Eye (tissue), 1 donor: ENCODE data around the gene ARHGAP32.
A peak's percentile ranks its signal among the peaks of the same experiment; 100 is the strongest.
"Not testable (repeated sequence)": the region's sequence is repeated elsewhere in the genome, so short reads cannot be mapped to it uniquely, and the experiment has no call there.

Experiments
- DNase-seq: peaks from one replicate; pipeline ENCODE4 v3.0.0-alpha.2; 2015

ARHGAP32 gene

DNA sequence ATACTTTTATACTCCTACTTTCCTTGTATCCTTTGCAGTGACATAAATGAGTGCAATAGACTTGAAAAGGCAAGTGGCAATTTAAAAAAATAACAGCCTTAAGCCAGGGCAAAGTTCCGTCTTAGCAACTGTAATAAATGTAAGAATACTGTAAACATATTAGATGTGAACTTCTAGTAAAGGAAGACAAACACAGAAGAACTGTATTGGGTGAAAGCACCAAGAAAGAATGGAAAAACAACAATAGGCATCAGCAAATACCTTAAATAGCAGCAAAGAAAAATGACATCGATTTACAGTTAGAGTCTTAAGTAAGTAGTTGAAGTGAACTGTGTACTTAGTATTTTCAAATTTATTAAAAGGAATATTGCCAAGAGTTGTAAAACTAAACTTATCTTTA, 174.0 kb downstream of the ARHGAP32 start:
- no peak for DNase-seq

DNA sequence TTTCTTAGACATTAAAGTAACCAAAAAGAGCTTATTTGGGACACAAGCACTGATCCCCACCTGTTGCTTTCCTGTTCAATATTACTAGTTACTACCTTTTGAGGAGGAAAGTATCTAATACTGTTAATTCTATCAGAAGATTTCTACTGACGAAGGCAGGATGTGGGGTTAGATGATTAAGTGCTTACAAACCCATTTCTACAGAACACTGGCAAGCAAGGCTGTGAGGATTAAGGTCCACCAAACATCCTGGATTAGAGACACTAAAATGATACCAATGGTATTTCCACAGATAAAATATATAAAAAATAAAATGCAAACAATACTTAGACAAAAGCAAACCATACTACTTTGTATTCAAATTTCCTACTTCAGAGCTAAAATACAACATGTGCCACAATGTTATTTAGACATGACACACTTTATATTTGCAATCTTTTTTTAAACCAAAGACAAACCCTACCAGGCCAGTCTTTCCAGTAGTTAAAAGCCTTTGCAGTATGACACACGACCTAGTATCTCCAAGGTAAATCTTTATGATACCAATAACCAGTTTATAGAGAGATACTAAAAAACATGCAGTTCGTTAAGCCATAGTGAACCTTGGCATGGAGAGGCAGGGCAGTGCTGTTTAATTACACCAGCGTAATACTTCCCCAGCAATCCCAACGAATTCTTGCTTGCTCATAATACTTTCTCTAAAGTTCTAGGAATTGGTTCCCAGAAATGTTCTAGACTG, 178.2 kb downstream of the ARHGAP32 start:
- no peak for DNase-seq

DNA sequence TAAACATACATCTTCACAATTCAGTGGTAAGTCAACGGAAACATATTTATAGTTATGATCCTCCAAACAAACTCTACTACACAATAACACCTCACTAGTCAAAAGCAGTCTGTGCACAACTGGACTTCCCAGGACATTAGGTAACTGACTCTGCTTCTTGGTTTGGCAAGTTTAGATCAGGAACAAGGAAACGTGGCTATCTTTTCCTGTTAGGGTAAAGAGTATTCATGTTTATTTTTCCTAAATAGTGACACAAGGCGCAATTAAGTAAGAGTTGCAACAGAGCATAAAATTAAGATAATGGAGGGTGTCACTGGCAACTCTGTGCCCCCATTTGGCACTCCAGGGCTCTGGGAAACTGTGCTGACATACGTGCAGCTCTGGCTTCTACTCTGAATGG, 179.2 kb downstream of the ARHGAP32 start:
- DNase-seq = no peak

DNA sequence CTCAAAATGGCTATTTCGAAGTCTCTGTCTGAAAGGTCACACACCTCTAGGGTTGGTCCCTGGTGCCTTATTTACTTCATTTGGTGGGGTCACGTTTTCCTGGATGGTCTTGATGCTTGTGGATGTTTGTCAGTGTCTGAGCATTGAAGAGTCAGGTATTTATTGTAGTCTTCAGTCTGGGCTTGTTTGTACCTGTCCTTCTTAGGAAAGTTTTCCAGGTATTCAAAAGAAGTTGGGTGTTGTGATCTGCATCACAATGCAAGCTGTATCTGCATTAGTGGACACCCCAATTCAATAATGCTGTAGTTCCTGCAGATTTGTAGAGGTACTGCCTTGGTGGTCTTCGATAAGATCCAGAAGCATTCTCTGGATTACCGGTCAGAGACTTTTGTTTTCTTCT, 186.0 kb downstream of the ARHGAP32 start:
- no peak for DNase-seq

GRCh38 chr11:128999165-128999564, 193.0 kb downstream of the ARHGAP32 start:
- DNase-seq = not testable (repeated sequence)

GRCh38 chr11:128988242-128988970, 203.7 kb downstream of the ARHGAP32 start:
- no peak for DNase-seq

DNA sequence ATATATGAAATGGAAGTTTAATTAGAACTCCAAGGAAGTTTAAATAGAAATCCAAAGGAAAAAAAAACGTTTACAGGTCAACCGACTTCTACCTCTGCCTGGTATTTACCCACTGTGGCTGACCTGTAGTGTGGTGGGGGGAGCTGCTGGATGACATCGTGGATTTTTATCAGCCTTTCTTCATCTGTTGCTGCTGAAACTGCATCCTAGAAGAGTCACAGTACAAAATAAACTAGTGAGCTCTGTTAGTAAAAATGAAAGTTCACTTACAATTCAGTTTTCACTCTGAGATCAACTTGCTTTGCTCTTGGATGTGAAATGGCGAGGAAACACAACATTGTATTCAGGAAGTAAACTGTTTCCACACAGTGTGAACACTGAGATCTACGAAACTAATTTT, 206.2 kb downstream of the ARHGAP32 start:
- DNase-seq = no peak

DNA sequence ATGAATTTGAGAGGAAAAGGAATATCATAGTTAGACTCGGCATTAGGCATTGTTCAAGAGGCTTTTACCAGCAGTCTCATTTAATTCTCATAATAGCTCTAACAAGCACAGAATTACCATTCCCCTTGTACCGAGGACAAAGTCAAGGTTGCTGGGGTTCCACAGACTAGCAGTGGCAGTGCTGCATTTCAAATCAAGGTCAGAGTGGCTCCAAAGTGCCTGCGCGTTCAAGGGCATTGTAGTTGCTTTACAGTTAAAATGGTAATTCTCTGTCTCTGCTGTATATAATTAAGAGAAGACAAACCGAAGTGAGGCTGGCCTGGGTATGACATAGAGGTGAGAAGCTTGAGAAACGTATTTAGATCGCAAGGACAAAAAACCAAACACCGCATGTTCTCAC, 209.1 kb downstream of the ARHGAP32 start:
- no peak for DNase-seq

DNA sequence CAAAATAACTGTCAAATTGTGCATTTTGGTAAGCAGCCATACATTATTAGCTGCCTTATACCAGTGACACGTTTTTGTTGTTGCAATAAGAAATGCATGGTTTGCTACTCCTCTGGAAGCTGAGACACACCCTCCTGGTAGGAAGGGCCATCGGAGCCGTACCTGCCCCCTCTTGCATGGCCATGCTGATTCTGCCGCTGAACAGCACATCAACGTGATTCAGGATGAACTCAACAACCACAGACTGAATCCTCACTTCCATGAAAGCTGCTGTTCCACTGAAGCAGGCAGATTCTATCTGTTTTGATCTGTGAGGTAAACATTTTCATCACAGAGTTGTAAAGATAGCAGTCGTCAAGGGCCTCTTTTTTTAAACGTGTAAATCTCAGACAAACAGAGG, 210.9 kb downstream of the ARHGAP32 start:
- DNase-seq = no peak

GRCh38 chr11:128970598-128971190, 221.4 kb downstream of the ARHGAP32 start:
- no peak for DNase-seq

DNA sequence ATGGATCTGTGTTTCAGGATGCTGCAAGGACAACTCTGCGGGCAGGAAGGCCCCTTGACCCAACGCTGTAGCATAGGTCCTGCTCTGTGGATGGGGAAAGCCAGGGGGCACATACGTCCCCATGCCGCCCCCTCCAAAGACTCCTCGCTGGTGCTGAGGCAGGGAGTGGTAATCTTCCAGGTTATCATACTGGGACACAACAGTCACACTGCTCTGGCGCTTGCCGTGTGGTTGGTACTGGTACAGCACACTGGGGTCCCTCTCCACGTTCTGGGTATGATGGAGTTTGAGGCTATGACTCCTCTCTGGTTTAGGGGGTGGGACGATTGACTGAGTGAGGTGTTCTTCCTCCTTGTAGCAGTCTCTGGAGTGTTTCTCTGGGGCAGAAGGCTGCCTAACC, 223.2 kb downstream of the ARHGAP32 start:
- no peak for DNase-seq

DNA sequence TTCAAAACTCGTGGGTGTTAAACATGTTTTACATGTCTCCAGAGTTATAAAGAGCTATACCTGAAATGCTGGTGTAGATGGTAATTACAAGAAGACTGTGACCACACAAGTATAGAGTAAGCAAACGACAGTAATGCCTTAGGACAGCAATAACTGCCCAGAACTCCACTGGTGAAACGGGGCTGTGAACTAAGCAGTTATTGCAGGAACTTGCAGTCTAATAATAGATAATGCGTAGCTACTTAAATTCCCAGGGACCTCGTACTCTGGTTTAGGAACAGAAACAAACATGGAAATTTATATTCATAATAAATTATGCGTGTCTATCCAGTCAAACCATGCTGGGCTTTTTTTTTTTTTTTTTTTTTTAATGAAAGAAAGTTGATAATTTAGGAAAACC, 224.5 kb downstream of the ARHGAP32 start:
- DNase-seq = no peak

GRCh38 chr11:128965485-128965884, 226.6 kb downstream of the ARHGAP32 start:
- peak; percentile 25 for DNase-seq

DNA sequence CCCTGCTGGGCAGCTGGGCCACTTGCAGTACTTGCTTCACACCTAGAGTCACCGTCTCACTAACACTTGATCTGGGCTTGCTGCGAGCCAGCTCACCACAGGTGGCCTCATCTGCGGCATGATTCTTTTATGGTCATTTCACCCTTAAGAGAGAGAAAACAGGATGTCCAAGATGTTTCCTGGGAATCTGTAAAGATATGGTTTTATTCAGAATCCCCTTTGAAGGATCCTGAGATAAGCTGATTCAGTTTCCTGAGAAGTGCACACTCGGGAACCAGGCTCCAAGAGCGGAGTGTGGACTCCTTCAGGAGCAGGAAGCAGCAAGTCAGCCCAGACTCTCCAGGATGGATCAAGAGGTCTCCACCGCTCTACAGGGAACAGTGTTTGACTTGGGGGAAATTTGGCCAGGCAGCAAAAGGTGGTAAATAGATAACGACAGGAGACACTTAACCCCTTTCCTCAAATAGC, 227.6 kb downstream of the ARHGAP32 start:
- no peak for DNase-seq

- no peak for DNase-seq
Measured at GRCh38 chr11:128963744-128964325, 228.3 kb downstream of the ARHGAP32 start.

- no peak for DNase-seq
Measured at GRCh38 chr11:128962896-128963295, 229.2 kb downstream of the ARHGAP32 start.

DNA sequence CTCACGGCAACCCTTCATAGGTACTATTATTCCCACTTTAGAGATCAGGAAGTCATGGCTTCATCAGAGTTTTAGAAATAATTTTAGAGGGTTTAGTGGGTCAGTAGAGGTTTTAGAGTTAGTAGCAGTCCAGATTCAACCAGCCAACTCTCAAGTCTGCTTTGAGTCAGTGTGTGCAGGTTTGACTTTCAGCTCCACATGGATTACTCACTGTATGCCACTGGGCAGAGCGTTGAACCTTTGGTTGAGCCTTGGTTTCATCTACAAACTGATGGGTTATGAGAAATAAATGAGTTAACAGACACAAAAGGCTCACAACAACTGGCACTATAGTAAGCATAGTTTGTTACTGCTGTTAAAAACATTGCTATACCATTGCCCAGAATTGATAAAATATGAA, 230.5 kb downstream of the ARHGAP32 start:
- DNase-seq = no peak

GRCh38 chr11:128957202-128957482, 235.0 kb downstream of the ARHGAP32 start:
- no peak for DNase-seq

- peak; percentile 94 for DNase-seq
Measured at GRCh38 chr11:128956401-128957201, 235.5 kb downstream of the ARHGAP32 start.

GRCh38 chr11:128955636-128956035, 236.5 kb downstream of the ARHGAP32 start:
- DNase-seq = no peak

- no peak for DNase-seq
Measured at GRCh38 chr11:128953151-128953550, 239.0 kb downstream of the ARHGAP32 start.

GRCh38 chr11:128949791-128950454, 242.2 kb downstream of the ARHGAP32 start:
- no peak for DNase-seq
